Caki2 (cell line): ENCODE results near the gene NBEAL2. TPM values are rescaled to one million over a fixed set of nuclear protein-coding genes. Genes with fewer than 3 reads are reported as not detected.

Experiments used
- DNase-seq: peaks from one replicate; pipeline ENCODE4 v3.0.0-alpha.2; 2015; ENCODE audit warnings: low read depth
- in situ Hi-C: cut with HindIII; loops from 2 replicates; pipeline ENCODE4 v1.10.0; 2016; ENCODE audit warnings: low sequenced_read_pairs, low pct_unique_long_range_greater_than_20kb, mixed read lengths
- total RNA-seq: library from RNA; depleted of rRNA; stranded (reverse); fragments of >200 nt; shearing (Covaris generic); gene quantifications from 2 replicates; pipeline ENCODE4 v1.2.3, GENCODE V29; 2014; ENCODE audit warnings: low replicate concordance; rRNA removed

NBEAL2 gene
- total RNA-seq, result 6.9 and 9.6 TPM in 2 replicates

GRCh38 chr3:46978985-46979944, at the start of gene NBEAL2:
Gene NBEAL2 (plus strand): TSS chr3:46979666. CDS start chr3:46979862, 196 bp downstream.
- in situ Hi-C loops, result no loop called here
- DNase-seq, result peak; percentile 91

DNA sequence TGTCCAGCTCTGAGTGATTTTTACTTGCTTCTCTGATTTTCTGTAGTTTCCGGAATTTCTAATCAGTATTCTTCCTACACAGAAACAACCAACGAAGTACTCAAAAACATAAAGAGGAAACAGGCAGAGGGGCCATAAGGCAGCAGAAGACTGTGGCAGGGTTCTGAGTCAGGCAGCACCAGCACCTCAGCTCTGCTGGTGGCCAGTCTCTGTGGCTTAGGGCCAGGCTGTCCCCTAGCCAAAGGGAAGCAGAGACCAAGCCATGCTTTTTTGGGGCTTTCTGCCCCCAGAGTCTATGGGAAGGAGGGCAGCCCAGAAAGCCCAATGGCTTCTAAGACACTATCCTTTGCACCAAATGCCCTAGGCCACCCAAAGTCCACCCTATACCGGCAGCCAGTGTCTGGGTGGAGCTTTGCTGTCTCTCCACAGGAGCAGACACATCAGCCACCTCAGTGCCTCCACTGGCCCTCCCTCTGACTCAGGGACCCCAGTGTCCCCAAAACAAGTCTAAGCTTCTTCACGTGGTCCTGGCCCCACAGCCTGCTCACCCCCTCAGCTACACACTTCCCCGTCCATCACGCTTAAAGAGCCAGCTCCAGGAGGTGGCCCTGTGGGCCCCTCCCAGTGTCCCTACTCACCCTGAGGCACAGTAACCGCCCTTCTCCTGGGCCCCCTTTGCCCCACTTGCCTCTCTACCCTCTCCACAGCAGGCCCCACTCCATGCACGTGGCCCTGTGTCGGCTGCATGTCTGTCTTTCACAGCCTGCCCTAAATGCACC, 49.1 kb upstream of the NBEAL2 start:
- in situ Hi-C loops, result no loop called here
- DNase-seq, result no peak

DNA sequence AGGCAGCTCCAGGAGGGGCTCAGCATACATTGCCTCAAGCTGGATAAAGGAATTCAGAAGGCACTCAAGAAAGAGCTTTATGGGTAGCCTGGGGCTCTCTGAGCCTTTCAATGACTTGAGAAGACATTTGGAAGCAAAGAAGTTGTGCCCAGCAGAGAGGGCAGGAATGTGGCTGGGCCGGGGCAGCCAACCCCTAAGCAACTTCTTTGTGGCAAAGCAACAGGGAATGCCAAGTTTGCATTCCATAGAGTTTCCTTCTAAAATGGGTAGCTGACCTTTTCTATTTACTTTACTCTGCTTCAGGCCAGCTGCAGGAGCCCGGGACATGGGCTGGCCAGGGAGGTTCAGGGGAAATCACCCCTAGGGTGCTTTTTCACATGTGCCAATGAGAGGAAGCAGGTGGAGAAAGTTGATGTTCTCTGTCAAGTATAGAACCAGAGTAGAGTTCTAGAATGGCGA, 48.5 kb upstream of the NBEAL2 start:
- in situ Hi-C loops, result no loop called here
- DNase-seq, result no peak

DNA sequence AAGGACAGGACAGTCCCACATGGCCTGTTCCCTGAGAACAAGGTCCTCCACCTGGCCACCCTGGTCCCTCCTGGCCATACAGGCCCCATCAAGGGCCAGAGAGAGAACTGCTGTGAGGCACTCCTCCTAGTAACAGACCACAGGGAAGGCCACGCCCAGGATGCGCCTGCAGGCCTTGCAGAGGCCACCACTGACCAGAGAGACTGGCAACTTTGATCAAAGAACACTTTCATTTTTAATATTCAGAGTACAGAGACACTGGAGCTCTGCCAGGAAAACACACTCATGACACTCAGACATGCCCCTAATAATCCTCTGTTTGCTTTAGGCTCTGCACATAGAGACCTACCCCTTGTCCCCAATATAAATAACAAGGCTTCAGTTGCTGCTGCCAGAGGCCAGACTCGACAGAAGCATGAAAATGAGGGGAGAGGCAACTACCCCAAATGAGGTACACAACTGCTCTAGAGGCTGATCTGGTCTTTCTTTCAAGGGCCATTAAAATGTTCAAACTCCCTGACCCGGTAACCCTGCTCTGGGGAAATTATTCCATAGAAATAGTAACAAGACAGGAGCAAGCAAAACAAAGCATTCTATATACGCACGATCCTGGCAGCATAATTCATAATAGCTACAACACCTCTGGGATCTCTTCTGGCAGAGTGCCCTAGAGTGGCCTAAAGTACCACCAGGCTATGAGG, 47.7 kb upstream of the NBEAL2 start:
- DNase-seq, result no peak
- in situ Hi-C loops, result no loop called here

DNA sequence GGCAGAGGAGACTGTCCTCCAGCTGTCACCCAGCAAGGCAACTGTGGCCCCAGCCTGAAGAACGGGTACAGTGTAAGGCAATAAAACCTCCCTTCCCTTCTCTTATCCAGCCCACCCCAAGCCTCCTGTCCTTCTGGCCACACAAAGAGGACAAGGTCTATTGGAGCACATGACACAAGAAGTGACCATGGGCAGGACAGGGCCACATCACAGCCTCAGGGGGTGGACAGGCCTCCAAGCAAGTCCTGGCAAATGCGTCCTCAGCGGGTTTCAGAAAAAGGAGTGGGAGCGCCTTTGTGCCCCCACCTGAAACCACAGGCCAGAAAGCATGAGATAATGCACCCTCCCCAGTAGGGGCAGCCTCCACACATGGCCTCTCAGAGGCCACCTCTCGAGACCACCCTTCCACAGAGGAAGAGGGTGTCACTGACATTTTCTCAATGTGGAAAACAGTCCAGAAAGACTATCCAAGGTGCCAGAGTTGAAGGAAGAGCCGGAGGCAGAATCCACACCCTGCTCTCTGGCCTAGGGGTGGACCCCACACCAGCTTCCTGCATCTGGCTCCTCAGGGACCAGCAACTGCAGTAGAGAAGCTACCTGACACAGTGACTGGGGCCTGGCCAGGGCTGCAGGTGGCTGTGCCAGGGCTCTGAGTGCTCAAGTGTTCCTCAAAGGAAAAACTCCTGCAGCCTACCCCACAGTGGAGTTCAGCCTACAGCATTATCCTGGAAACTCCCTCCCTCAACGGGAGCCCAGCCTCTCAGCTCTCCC, 46.8 kb upstream of the NBEAL2 start:
- in situ Hi-C loops, result no loop called here
- DNase-seq, result no peak

- in situ Hi-C loops, result no loop called here
- no peak for DNase-seq
These were observed 46.2 kb upstream of the NBEAL2 start for GRCh38 chr3:46933261-46933660.

DNA sequence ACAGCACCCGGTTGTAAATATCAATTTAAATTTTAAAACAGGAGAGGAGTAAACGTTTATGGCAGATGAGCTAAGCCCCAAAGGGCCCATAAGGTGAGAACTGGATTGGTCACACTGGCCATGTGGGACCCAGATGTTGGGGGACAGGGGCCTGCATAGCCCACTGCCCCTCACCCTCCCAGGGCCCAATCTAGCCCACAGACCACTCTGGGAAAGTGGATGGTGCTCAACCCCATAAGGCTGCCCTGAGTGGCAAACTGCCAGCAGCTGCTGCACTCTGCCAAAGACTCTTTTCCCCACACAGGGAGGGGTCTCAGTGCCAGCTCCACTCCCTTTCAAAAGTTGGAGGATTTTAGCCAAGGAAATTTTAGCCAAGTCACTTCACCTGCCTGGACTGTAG, 45.4 kb upstream of the NBEAL2 start:
- in situ Hi-C loops, result no loop called here
- DNase-seq, result no peak

- no peak for DNase-seq
- in situ Hi-C loops, result no loop called here
These were observed 44.8 kb upstream of the NBEAL2 start for GRCh38 chr3:46934498-46935167.

- in situ Hi-C loops, result no loop called here
- DNase-seq, result peak; percentile 89
These were observed 44.2 kb upstream of the NBEAL2 start for GRCh38 chr3:46935168-46935858.

- no peak for DNase-seq
- in situ Hi-C loops, result no loop called here
These were observed 43.4 kb upstream of the NBEAL2 start for GRCh38 chr3:46935989-46936558.

GRCh38 chr3:46936733-46937250, 42.7 kb upstream of the NBEAL2 start:
- in situ Hi-C loops, result no loop called here

GRCh38 chr3:46938118-46938517, 41.3 kb upstream of the NBEAL2 start:
- in situ Hi-C loops, result no loop called here
- DNase-seq, result no peak

More at GRCh38 chr3:46936733-46937250, 42.7 kb upstream of the NBEAL2 start:
- no peak for DNase-seq

GRCh38 chr3:46939578-46940445, 39.7 kb upstream of the NBEAL2 start:
- in situ Hi-C loops, result no loop called here
- DNase-seq, result no peak

GRCh38 chr3:46942076-46942475, 37.4 kb upstream of the NBEAL2 start:
- in situ Hi-C loops, result no loop called here

GRCh38 chr3:46942481-46943236, 36.8 kb upstream of the NBEAL2 start:
- DNase-seq, result no peak
- in situ Hi-C loops, result no loop called here

More at GRCh38 chr3:46942076-46942475, 37.4 kb upstream of the NBEAL2 start:
- no peak for DNase-seq
